Measurements from ENCODE around the gene CR2. TPM values are rescaled to one million over a fixed set of nuclear protein-coding genes. Genes with fewer than 3 reads are reported as not detected.

The CR2 gene
- total RNA-seq, 1 donor from 2014 or later = 0.15 TPM

- H3K27me3 ChIP-seq = peaks cover 20% of the 10 kb centered on the region
- H3K27ac Mint-ChIP-seq = no peak overlapping the region
Measured at GRCh38 chr1:207461649-207462048, 7.5 kb downstream of the CR2 start.

GRCh38 chr1:207462535-207462934 is 8.4 kb downstream of the CR2 start:
- no peak overlapping the region for H3K27ac ChIP-seq
- Mint-ChIP-seq H3K27ac (no peak overlapping the region), H3K27me3 (ENCODE audit: insufficient read depth, low read depth) (no peaks in the 10 kb centered on the region), H3K4me1 (no peaks in the 10 kb centered on the region), H3K4me3 (no peak overlapping the region), H3K9me3 (no peaks in the 10 kb centered on the region), H3K36me3 (no peaks in the 10 kb centered on the region)
- H3K27me3 ChIP-seq = peaks cover 16% of the 10 kb centered on the region
- H3K4me1 ChIP-seq = no peaks in the 10 kb centered on the region
- H3F3A ChIP-seq (ENCODE audit: low read depth) = no peaks in the 10 kb centered on the region
- no peak overlapping the region for H2AFZ ChIP-seq (replicated peaks)
- no peaks in the 10 kb centered on the region for H3K9me3 ChIP-seq (ENCODE audit: low read depth)
- H3K36me3 ChIP-seq = no peaks in the 10 kb centered on the region
- H3K4me2 ChIP-seq = no peak overlapping the region
- no peak for DNase-seq (ENCODE audit: low spot score)
- no peaks in the 10 kb centered on the region for H3K79me2 ChIP-seq (ENCODE audit: low read depth)
- H3K9ac ChIP-seq = no peak overlapping the region
- no peak for TF ChIP-seq CTCF (IDR thresholded peaks at IDR 0.05)
- TF ChIP-seq EZH2 (IDR thresholded peaks at IDR 0.05) = no peak
- no peak for TF ChIP-seq EZH2phosphoT487 (IDR thresholded peaks at IDR 0.05)
- H4K20me1 ChIP-seq (ENCODE audit: low read depth) = no peaks in the 10 kb centered on the region
- H3K4me3 ChIP-seq = no peak overlapping the region

More at GRCh38 chr1:207461649-207462048, 7.5 kb downstream of the CR2 start:
- Histone ChIP-seq H2AFZ (replicated peaks) (no peak overlapping the region), H3K9ac (no peak overlapping the region), H3K79me2 (ENCODE audit: low read depth) (no peaks in the 10 kb centered on the region), H3K27ac (no peak overlapping the region), H3K9me3 (ENCODE audit: low read depth) (no peaks in the 10 kb centered on the region), H3F3A (ENCODE audit: low read depth) (no peaks in the 10 kb centered on the region), H3K4me1 (no peaks in the 10 kb centered on the region), H3K4me2 (no peak overlapping the region), H3K4me3 (no peak overlapping the region), H3K36me3 (no peaks in the 10 kb centered on the region), H4K20me1 (ENCODE audit: low read depth) (no peaks in the 10 kb centered on the region)
- TF ChIP-seq CTCF (IDR thresholded peaks at IDR 0.05) (no peak), EZH2phosphoT487 (IDR thresholded peaks at IDR 0.05) (no peak), EZH2 (IDR thresholded peaks at IDR 0.05) (no peak)
- H3K4me3 Mint-ChIP-seq = no peak overlapping the region
- no peaks in the 10 kb centered on the region for H3K36me3 Mint-ChIP-seq
- H3K27me3 Mint-ChIP-seq (ENCODE audit: insufficient read depth, low read depth) = no peaks in the 10 kb centered on the region
- H3K9me3 Mint-ChIP-seq = no peaks in the 10 kb centered on the region
- no peak for DNase-seq (ENCODE audit: low spot score)
- H3K4me1 Mint-ChIP-seq = no peaks in the 10 kb centered on the region

- no peak for DNase-seq (ENCODE audit: low spot score)
- Histone ChIP-seq H3F3A (ENCODE audit: low read depth) (no peaks in the 10 kb centered on the region), H3K79me2 (ENCODE audit: low read depth) (no peaks in the 10 kb centered on the region), H3K4me3 (no peak overlapping the region), H3K4me1 (no peaks in the 10 kb centered on the region), H3K36me3 (no peaks in the 10 kb centered on the region), H3K4me2 (no peak overlapping the region), H3K27ac (no peak overlapping the region), H3K9ac (no peak overlapping the region), H3K27me3 (peaks cover 11% of the 10 kb centered on the region), H2AFZ (replicated peaks) (no peak overlapping the region), H4K20me1 (ENCODE audit: low read depth) (no peaks in the 10 kb centered on the region), H3K9me3 (ENCODE audit: low read depth) (no peaks in the 10 kb centered on the region)
- H3K27ac Mint-ChIP-seq = no peak overlapping the region
- no peaks in the 10 kb centered on the region for H3K27me3 Mint-ChIP-seq (ENCODE audit: insufficient read depth, low read depth)
- H3K36me3 Mint-ChIP-seq = no peaks in the 10 kb centered on the region
- no peak overlapping the region for H3K4me3 Mint-ChIP-seq
- TF ChIP-seq EZH2 (IDR thresholded peaks at IDR 0.05) = no peak
- TF ChIP-seq EZH2phosphoT487 (IDR thresholded peaks at IDR 0.05) = no peak
- TF ChIP-seq CTCF (IDR thresholded peaks at IDR 0.05) = no peak
- no peaks in the 10 kb centered on the region for H3K9me3 Mint-ChIP-seq
- H3K4me1 Mint-ChIP-seq = no peaks in the 10 kb centered on the region
Measured at GRCh38 chr1:207463021-207463420, 8.9 kb downstream of the CR2 start.
